Neural cell (in vitro differentiated cells): Measurements from ENCODE around the gene SH3PXD2A. TPM values are rescaled to one million over a fixed set of nuclear protein-coding genes. Genes with fewer than 3 reads are reported as not detected.

Source experiments
- H2AFZ ChIP-seq: fragments of 200-600, 300-800 bp; sonication (generic), shearing (Covaris generic); 2 replicates; pipeline ENCODE4 v1.6.0; 2014; ENCODE audit warnings: low read depth, mild to moderate bottlenecking, antibody characterized with exemption, low read length, moderate library complexity
- H3F3A ChIP-seq: fragments of 200-600 bp; shearing (Covaris generic); 2 replicates; pipeline ENCODE4 v1.6.1; 2016; ENCODE audit warnings: mild to moderate bottlenecking, moderate library complexity, mixed read lengths, antibody characterized with exemption, low read length; ENCODE audit not compliant: insufficient read depth, poor library complexity, severe bottlenecking
- H3K27ac ChIP-seq: fragments of 200-600, 300-800 bp; sonication (generic), shearing (Covaris generic); 2 replicates; pipeline ENCODE4 v1.5.1; 2014; ENCODE audit warnings: mild to moderate bottlenecking, low read length, moderate library complexity
- H3K27me3 ChIP-seq: fragments of 300-800, 200-600 bp; sonication (generic), shearing (Covaris generic); 2 replicates; pipeline ENCODE4 v1.6.0; 2014; ENCODE audit warnings: mild to moderate bottlenecking, low read depth, low read length, moderate library complexity; ENCODE audit not compliant: insufficient read depth
- H3K36me3 ChIP-seq: fragments of 300-800, 200-600 bp; sonication (generic), shearing (Covaris generic); 2 replicates; pipeline ENCODE4 v1.5.1; 2014; ENCODE audit warnings: mild to moderate bottlenecking, antibody characterized with exemption, low read length, moderate library complexity; ENCODE audit not compliant: insufficient read depth
- H3K4me2 ChIP-seq: fragments of 300-800, 200-600 bp; sonication (generic), shearing (Covaris generic); 2 replicates; pipeline ENCODE4 v1.6.0; 2014; ENCODE audit warnings: mild to moderate bottlenecking, low read length
- H3K4me3 ChIP-seq: fragments of 300-800, 200-600 bp; sonication (generic), shearing (Covaris generic); 2 replicates; pipeline ENCODE4 v1.5.1; 2014; ENCODE audit warnings: mild to moderate bottlenecking, low read length, moderate library complexity
- H3K79me2 ChIP-seq: fragments of 200-600 bp; shearing (Covaris generic); replicated peaks from 2 replicates; pipeline ENCODE4 v1.6.0; 2014; ENCODE audit warnings: mild to moderate bottlenecking, low read length, moderate library complexity; ENCODE audit not compliant: insufficient read depth
- H3K9ac ChIP-seq: fragments of 300-800, 200-600 bp; sonication (generic), shearing (Covaris generic); 2 replicates; pipeline ENCODE4 v1.6.1; 2016; ENCODE audit warnings: mild to moderate bottlenecking, low read length, mixed read lengths
- H3K9me2 ChIP-seq: fragments of 200-600 bp; shearing (Covaris generic); 2 replicates; pipeline ENCODE4 v1.6.1; 2016; ENCODE audit warnings: mild to moderate bottlenecking, low read length, mixed read lengths; ENCODE audit not compliant: insufficient read depth
- H3K9me3 ChIP-seq: fragments of 200-600, 300-800 bp; sonication (generic), shearing (Covaris generic); 2 replicates; pipeline ENCODE4 v1.6.1; 2016; ENCODE audit warnings: mild to moderate bottlenecking, mixed run types, low read length, moderate library complexity, mixed read lengths
- H4K20me1 ChIP-seq: fragments of 200-600 bp; shearing (Covaris generic); 2 replicates; pipeline ENCODE4 v1.6.1; 2016; ENCODE audit warnings: mild to moderate bottlenecking, mixed run types; ENCODE audit not compliant: insufficient read depth
- CTCF ChIP-seq: fragments of 450-650 bp; IDR thresholded peaks from 2 replicates; pipeline ENCODE4 v1.5.1; 2014; ENCODE audit warnings: antibody characterized with exemption, mild to moderate bottlenecking, moderate library complexity; ENCODE audit not compliant: poor library complexity, severe bottlenecking
- EP300 ChIP-seq: fragments of 450-650 bp; conservative IDR thresholded peaks from 2 replicates; pipeline ENCODE4 v1.6.1; 2014; ENCODE audit warnings: antibody characterized with exemption, mild to moderate bottlenecking, moderate library complexity; ENCODE audit not compliant: poor library complexity, severe bottlenecking
- EZH2 ChIP-seq: fragments of 200-600, 300-800 bp; shearing (Covaris generic), sonication (generic); IDR thresholded peaks from 2 replicates; pipeline ENCODE4 v1.6.1; 2014; ENCODE audit warnings: antibody characterized with exemption, low read length, borderline replicate concordance, mild to moderate bottlenecking; ENCODE audit not compliant: insufficient read depth, poor library complexity, severe bottlenecking
- MXI1 ChIP-seq: fragments of 450-650 bp; conservative IDR thresholded peaks from 2 replicates; pipeline ENCODE4 v1.6.1; 2014; ENCODE audit warnings: antibody characterized with exemption, mild to moderate bottlenecking; ENCODE audit not compliant: poor library complexity, severe bottlenecking
- POLR2AphosphoS5 ChIP-seq: IDR thresholded peaks from 2 replicates; pipeline ENCODE4 v1.6.1; 2012
- RAD21 ChIP-seq: fragments of 450-650 bp; conservative IDR thresholded peaks from 2 replicates; pipeline ENCODE4 v1.6.1; 2014; ENCODE audit warnings: antibody characterized with exemption, mild to moderate bottlenecking, moderate library complexity
- REST ChIP-seq: IDR thresholded peaks from 2 replicates; pipeline ENCODE4 v1.6.1; 2012; ENCODE audit warnings: borderline replicate concordance
- SMC3 ChIP-seq: fragments of 450-650 bp; conservative IDR thresholded peaks from 2 replicates; pipeline ENCODE4 v1.6.1; 2014; ENCODE audit warnings: antibody characterized with exemption, mild to moderate bottlenecking, moderate library complexity; ENCODE audit not compliant: poor library complexity
- TAF1 ChIP-seq: IDR thresholded peaks from 2 replicates; pipeline ENCODE4 v1.6.1; 2012; ENCODE audit warnings: low read depth
- polyA plus RNA-seq: library from polyadenylated mRNA; depleted of rRNA; stranded (reverse); fragments of >200 nt; gene quantifications from 2 replicates; pipeline ENCODE4 v1.2.3, GENCODE V29; 2014

The SH3PXD2A gene
- polyA plus RNA-seq, 1 donor from 2014 or later, result 5.2 TPM

- no peaks in the 10 kb centered on the region for H3K79me2 ChIP-seq
- no peaks in the 10 kb centered on the region for H4K20me1 ChIP-seq
- H3K36me3 ChIP-seq, result no peaks in the 10 kb centered on the region
- H3K27ac ChIP-seq, result no peak overlapping the region
- H3K4me2 ChIP-seq, result no peak overlapping the region
- TF ChIP-seq SMC3, result no peak
- no peak for TF ChIP-seq RAD21
- no peak for TF ChIP-seq CTCF
- TF ChIP-seq REST, result no peak
- TF ChIP-seq MXI1, result no peak
- TF ChIP-seq EP300, result no peak
- TF ChIP-seq EZH2, result no peak
- no peak for TF ChIP-seq POLR2AphosphoS5
- no peak for TF ChIP-seq TAF1
- H3K9me3 ChIP-seq, result no peaks in the 10 kb centered on the region
- H3K9ac ChIP-seq, result no peak overlapping the region
- no peak overlapping the region for H3K4me3 ChIP-seq
- H3F3A ChIP-seq, result no peaks in the 10 kb centered on the region
- H3K27me3 ChIP-seq, result no peaks in the 10 kb centered on the region
- H2AFZ ChIP-seq, result no peak overlapping the region
- no peaks in the 10 kb centered on the region for H3K9me2 ChIP-seq
Measured at GRCh38 chr10:103584216-103585010, 271.0 kb downstream of the SH3PXD2A start.

- no peak overlapping the region for H2AFZ ChIP-seq
Measured at GRCh38 chr10:103583871-103584215, 271.5 kb downstream of the SH3PXD2A start.

More at GRCh38 chr10:103583871-103584215, 271.5 kb downstream of the SH3PXD2A start:
- Histone ChIP-seq H3K27ac (no peak overlapping the region), H3K9me3 (no peaks in the 10 kb centered on the region), H3K79me2 (no peaks in the 10 kb centered on the region), H3K36me3 (no peaks in the 10 kb centered on the region), H3K9ac (no peak overlapping the region), H3F3A (no peaks in the 10 kb centered on the region), H3K27me3 (no peaks in the 10 kb centered on the region), H3K9me2 (no peaks in the 10 kb centered on the region), H3K4me3 (no peak overlapping the region), H4K20me1 (no peaks in the 10 kb centered on the region), H3K4me2 (no peak overlapping the region)
- no peak for TF ChIP-seq TAF1
